ENCODE measurements around the gene PLXDC1. TPM values are rescaled to one million over a fixed set of nuclear protein-coding genes. Genes with fewer than 3 reads are reported as not detected.

The PLXDC1 gene
- total RNA-seq, 3 donors from 2014 or later, result 2.4 to 10.9 (median 5.6) TPM

GRCh38 chr17:39097537-39097936 is 53.9 kb downstream of the PLXDC1 start:
- intact Hi-C loops (cut with DNase I, micrococcal nuclease), result no loop called here
- TF ChIP-seq CTCF (IDR thresholded peaks at IDR 0.05), result no peak
- no peaks in the 10 kb centered on the region for H3K9me3 ChIP-seq
- H3K4me3 ChIP-seq, result no peak overlapping the region
- no peaks in the 10 kb centered on the region for H3K36me3 ChIP-seq (ENCODE audit: low read depth)
- DNase-seq (no peak), ATAC-seq (no peak)
- no peaks in the 10 kb centered on the region for H3K4me1 ChIP-seq (ENCODE audit: low read depth)

DNA sequence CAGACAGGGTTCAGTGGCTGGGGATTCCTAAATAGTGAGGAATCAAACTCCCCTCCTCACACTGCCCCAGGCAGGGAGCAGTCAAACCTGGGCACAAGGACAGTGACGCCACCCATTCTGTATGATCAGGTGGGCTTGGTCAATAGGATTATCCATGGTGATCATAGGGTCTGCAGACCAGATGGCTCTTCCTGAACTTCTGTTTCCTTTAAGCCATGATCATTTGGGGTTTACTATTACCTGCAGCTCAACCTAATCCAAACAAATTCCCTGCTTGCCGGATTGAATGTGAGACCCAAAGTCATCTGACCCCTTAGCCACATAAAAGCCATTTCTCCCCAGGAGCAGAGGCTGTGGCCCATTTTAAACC is 54.3 kb downstream of the PLXDC1 start:
- DNase-seq (no peak), ATAC-seq (no peak)
- H3K4me1 ChIP-seq (ENCODE audit: low read depth), result peaks cover under 1% of the 10 kb centered on the region
- H3K9me3 ChIP-seq, result no peaks in the 10 kb centered on the region
- H3K36me3 ChIP-seq (ENCODE audit: low read depth), result no peaks in the 10 kb centered on the region
- no peak overlapping the region for H3K4me3 ChIP-seq
- no peak for TF ChIP-seq CTCF (IDR thresholded peaks at IDR 0.05)
- intact Hi-C loops (cut with DNase I, micrococcal nuclease), result no loop called here

DNA sequence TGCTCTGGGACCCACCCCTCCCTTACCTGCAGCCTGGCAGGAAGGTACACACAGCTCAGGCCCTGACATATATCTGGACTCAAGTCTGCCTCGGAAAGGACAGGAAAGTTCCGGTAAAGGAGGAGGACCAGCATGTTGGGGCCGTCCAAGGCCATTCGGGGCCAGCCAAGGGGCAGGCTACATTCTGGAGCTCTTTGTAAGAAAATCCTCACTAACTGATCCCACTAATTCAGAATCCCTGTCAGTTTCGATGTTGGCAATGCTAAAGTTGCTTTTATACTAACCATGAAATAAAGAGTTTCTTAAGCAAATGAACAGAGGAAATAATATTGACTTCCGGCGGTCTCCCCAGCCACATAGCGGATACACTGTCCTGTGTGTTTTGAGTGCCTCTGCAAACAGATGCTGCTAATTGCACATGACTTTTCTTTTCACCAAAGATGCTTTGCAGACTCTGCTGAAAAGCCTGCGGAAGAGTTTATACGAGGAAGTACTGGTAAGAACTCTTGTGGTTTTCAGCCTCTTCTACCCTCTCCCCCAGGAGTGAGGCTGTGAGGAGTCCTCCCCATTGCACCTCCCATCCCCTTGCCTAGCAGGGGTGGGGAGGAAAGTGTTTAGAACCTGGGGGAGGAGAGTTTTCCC is 54.8 kb downstream of the PLXDC1 start:
- peak; percentile 68 for ATAC-seq
- Histone ChIP-seq H3K9me3 (no peaks in the 10 kb centered on the region), H3K36me3 (ENCODE audit: low read depth) (no peaks in the 10 kb centered on the region), H3K4me3 (no peak overlapping the region), H3K4me1 (ENCODE audit: low read depth) (peaks cover 3% of the 10 kb centered on the region)
- intact Hi-C loops (cut with DNase I, micrococcal nuclease), result no loop called here
- DNase-seq, result peak in 1 of 3 donors; percentile 49
- no peak for TF ChIP-seq CTCF (IDR thresholded peaks at IDR 0.05)

DNA sequence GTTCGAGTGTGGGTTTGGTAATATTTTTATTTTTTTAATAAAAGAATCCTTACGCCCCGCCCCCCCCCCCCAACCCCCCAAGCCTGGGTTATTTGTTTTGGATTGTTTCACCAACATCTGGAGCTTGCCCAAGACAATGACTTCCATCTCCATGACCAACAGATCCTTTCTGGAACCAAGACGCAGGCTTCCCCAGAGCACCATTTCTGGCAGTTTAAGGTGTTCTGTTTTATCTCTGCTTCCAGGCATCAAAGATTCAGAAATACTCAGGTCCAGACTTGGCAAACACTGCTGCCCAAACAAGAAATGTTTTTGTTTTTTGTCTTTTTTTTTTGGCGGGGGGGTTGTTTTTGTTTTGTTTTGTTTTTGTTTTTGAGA is 56.1 kb downstream of the PLXDC1 start:
- DNase-seq (no peak), ATAC-seq (no peak)
- Histone ChIP-seq H3K9me3 (no peaks in the 10 kb centered on the region), H3K36me3 (ENCODE audit: low read depth) (no peaks in the 10 kb centered on the region), H3K4me1 (ENCODE audit: low read depth) (peaks cover 3% of the 10 kb centered on the region), H3K4me3 (no peak overlapping the region)
- intact Hi-C loops (cut with DNase I, micrococcal nuclease), result no loop called here
- TF ChIP-seq CTCF (IDR thresholded peaks at IDR 0.05), result no peak

GRCh38 chr17:39094607-39095308 is 56.7 kb downstream of the PLXDC1 start:
- peaks cover 3% of the 10 kb centered on the region for H3K4me1 ChIP-seq (ENCODE audit: low read depth)
- H3K4me3 ChIP-seq, result no peak overlapping the region
- H3K9me3 ChIP-seq, result no peaks in the 10 kb centered on the region
- ATAC-seq (peak; percentile 35), DNase-seq (peak in 1 of 3 donors; percentile 29)
- intact Hi-C loops (cut with DNase I, micrococcal nuclease), result no loop called here
- H3K36me3 ChIP-seq (ENCODE audit: low read depth), result no peaks in the 10 kb centered on the region
- no peak for TF ChIP-seq CTCF (IDR thresholded peaks at IDR 0.05)
